HG03095 (cell line): ENCODE measurements around the gene FEZF1.

Source experiments
- ATAC-seq: cut with Tn5 transposase; IDR thresholded peaks from one replicate; pipeline ENCODE4 v1.9.1; 2021; ENCODE audit warnings: moderate library complexity; ENCODE audit not compliant: unreplicated experiment

The FEZF1 gene

DNA sequence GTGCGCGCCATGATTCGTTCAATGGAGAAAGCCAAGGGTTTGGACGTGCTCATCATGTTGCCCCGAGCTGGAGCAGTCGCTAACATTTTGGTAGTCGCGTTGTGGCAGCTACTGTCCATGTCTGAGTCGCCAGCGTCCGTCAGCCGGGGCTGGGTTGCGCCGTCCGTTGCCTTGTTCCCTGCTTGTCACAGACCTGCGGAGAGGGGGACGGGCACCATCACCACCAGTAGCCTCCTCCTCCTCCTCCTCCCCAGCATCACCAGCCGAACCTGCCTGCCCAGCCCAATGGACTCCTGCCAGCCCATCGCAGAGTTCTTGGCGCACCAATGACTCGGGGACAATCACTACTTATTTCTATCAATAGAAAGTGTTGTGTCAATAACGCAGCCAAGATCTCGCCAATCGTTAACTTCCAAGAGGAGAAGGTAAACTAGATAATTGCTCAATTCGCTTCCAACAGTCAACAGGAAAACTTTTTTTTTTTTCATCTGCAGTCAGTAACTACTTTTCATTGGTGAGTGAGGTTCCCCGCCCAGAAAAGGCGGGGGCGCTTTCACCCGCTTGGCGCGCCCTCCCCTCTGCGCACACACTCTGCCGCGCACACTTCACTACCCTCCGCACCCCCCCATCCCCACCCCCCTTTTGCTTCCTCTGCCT lies at the start of gene FEZF1:
FEZF1 (minus strand) TSS at position 432 of the 657 bp plus-strand sequence; CDS start at position 119, 313 bp downstream.
- no peak for ATAC-seq

DNA sequence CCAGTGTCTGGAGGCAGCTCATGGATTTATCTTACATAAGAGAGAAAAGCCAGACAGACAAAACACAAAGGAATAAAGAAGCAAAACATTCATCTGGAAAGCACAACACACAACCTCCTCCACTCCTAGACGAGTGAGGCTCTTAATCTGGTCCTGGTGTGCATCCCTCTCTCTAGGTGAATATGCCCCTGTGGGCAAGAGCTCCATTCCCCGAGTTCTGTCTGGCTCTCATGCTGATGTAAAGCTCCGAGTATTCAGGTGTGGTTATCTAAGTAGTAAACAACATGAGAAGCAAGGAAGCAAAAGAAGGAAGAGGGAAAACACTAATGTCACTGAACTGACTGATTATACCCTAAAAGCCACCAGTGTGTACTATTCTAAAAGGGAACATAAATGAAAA lies 47.9 kb upstream of the FEZF1 start:
- ATAC-seq: no peak

DNA sequence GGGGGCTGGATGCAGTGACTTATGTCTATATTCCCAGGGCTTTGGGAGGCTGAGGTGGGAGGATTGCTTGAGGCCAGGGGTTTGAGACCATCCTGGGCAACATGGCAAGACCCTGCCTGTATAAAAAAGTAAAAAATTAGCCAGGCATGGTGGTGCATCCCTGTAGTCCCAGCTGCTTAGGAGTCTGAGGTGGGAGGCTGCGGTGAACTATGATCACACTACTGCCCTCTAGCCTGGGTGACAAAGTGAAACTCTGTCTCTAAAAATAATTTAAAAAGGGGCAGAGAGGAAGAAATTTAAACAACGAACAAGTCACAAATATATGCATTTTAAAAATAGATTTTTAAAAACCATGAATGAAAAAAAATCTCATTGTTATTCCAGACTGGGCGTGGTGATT lies 46.2 kb upstream of the FEZF1 start:
- ATAC-seq: no peak

- ATAC-seq: no peak
Measured at GRCh38 chr7:122344303-122344620, 39.7 kb upstream of the FEZF1 start.

DNA sequence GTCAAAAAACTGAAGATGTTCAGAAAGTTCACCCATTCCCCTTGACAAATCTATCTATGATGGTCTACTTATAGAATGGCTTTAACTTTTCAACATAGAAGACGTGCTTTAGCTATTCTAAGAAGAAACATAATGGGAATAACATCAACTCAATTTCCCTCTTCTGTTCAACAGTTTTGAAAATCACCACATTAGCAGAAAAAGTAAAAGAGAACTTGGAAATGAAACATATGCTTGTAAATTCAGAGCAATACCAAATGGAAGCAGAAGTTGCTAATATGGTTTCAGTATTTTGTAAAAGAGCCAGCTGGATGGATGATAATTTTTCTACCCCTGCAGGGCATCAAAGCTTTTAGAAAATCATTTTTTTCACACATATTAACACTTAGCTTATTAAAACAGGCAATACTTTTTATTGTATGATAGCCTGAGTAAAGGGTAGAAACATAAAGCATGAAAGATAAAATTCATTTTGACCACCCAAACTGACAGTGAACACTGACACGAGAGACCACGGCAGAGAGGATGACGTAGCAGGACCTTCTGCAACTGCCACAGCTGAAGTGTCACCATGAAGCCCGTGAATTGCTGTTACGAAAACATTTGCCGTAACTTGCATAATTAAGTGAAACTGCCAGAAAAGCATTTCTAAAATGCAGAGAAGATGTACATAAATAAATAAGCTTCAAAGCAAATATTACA lies 39.2 kb upstream of the FEZF1 start:
- no peak for ATAC-seq

DNA sequence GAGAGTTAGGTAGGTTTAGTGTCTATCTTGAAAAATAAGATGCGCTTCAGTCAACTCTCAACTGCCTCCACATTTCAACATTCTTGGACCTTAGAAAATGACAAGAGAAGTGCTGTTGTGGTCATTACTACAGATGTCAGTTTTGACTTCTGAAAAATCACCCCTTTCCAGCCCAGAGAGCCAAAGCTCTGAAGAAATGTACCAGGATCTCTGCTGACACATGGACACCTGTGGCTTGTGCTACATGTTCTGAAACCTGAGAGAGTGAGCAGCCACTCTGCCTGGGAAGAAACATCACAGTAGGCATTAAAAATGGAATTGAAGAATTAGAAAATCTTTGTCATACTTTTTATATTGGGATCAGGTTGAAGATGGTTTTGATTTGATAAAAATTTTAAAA lies 35.9 kb upstream of the FEZF1 start:
- ATAC-seq: no peak

DNA sequence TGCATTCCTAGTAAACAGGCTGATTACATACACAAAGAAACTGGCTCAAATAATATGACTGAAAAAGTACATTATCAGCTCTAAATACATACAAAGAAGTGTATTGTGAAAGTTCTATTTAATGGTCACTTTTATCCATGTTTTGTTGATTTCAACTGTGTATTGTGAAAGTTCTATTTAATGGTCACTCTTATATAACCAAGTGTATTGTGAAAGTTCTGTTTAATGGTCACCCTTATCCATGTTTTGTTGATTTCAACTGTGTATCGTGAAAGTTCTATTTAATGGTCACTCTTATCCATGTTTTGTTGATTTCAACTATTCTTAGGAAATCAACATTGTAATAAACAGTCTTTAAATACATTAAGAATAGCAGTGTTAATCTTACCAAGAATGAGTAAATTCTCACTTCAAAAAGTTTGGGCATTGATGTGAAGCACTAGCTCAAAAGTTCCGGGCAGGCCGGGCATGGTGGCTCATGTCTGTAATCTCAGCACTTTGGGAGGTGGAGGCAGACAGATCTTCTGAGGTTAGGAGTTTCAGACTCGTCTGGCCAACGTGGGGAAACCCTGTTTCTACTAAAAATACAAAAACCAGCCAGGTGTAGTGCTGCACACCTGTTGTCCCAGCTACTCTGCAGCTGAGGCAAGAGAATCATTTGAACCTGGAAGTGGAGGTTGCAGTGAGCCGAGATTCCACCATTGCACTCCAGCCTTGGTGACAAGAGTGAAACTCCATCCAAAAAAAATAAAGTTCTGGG lies 34.8 kb upstream of the FEZF1 start:
- ATAC-seq: no peak

DNA sequence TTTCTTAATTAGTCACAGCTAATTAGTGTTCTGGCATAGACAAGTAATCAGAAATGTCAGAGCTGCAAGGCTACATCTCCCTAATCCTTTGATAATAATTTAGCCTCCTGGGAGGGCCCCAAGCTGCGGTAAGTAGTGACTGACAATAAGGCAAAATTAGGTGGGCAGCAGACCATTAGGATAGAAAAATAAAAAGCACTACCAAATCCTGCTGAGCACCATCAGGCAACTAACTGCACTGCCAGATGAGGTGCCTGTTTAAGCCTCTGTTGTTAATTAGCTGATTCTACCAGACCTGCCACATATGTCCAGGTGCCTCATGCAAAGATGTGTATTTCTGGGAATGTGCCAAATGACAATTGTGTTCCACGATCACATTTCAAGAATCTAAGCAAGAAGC lies 32.5 kb upstream of the FEZF1 start:
- ATAC-seq: no peak

- no peak for ATAC-seq
Measured at GRCh38 chr7:122329145-122329802, 24.7 kb upstream of the FEZF1 start.

DNA sequence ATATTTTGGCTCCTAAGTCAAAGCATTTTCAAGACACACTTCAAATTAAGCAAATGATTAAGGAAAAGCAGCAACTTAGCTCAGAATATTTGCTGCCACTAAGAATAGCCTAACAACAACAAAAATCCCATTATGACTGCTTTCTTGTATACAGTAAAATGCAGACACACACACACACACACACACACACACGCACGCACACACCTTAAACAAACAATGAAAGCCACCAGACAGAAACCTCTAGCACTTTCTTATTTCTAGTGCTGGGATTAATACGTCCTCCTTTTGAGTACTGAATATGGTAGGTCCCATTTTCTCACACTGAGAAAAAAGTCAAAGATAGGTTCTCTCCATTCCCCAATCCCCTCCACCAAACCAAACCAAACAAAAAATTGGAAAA lies 23.4 kb upstream of the FEZF1 start:
- no peak for ATAC-seq

GRCh38 chr7:122316467-122317388 lies 12.2 kb upstream of the FEZF1 start:
- ATAC-seq: no peak

GRCh38 chr7:122315507-122316466 lies 11.2 kb upstream of the FEZF1 start:
- no peak for ATAC-seq

- no peak for ATAC-seq
Measured at GRCh38 chr7:122314284-122314683, 9.7 kb upstream of the FEZF1 start.

GRCh38 chr7:122312789-122313188 lies 8.2 kb upstream of the FEZF1 start:
- no peak for ATAC-seq

DNA sequence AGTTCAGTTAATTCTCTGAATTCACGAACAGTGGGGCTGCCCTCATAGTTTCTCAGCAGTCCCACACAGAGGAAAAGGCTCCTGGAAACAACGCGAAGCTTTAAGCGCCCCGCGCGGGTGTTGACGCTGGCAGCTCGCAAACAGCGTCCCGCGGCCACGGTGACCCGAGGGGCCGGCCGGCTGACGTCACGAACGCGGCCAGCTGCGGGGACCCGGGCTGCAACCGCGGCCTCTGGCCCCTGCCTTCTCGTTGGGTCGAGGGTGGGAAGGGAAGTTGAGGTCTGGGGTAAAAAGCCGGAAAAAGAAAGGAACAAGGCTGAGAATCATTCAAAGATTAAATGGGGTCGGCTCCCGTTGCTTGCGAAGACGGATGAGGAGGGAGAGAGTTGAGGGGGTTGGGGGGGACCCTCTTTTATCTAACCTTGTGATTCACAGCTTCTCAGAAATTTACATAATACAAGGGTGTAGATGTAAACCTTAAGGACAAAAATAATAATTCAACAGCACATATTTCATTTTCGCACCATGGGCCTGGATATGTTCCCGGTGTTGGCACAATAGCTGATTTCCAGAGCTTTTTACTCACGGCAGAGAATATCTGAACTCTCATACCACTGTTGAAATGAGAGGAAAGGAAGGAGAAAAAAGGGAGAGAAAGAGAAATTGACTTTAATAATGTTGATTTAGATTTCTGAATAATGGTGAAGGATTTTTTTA lies 7.3 kb upstream of the FEZF1 start:
- ATAC-seq: no peak

DNA sequence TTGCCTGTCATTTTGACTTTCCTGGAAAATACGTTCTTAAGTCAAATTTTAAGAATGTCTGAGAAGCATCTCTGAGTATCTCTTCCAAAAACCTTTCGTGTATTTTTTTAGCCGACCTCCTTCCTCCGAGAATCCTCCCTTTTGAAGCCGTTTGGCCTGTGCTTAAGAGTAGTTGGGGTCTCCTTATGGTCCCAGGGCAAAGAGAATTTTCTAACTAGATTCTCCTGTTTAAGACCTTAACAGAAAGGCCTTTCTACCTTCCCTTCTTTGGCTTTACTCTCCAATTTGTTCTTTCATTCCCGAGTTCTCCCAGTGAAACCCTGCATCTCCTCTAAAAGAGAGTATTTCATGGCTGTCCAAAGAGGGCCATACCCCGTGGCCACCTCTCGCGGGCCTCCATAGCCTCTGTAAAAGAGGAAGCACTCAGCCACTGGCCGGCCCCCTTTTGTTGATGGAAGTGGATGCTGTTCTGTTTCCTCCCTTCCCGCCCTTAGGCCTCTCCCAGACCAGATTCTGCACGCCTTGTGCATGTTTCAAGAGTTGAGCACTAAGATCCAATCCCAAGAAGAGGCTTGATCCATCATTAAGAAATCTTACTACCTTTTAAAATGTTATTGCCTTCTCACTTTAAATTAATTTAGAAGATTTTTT lies 6.6 kb upstream of the FEZF1 start:
- ATAC-seq: no peak

DNA sequence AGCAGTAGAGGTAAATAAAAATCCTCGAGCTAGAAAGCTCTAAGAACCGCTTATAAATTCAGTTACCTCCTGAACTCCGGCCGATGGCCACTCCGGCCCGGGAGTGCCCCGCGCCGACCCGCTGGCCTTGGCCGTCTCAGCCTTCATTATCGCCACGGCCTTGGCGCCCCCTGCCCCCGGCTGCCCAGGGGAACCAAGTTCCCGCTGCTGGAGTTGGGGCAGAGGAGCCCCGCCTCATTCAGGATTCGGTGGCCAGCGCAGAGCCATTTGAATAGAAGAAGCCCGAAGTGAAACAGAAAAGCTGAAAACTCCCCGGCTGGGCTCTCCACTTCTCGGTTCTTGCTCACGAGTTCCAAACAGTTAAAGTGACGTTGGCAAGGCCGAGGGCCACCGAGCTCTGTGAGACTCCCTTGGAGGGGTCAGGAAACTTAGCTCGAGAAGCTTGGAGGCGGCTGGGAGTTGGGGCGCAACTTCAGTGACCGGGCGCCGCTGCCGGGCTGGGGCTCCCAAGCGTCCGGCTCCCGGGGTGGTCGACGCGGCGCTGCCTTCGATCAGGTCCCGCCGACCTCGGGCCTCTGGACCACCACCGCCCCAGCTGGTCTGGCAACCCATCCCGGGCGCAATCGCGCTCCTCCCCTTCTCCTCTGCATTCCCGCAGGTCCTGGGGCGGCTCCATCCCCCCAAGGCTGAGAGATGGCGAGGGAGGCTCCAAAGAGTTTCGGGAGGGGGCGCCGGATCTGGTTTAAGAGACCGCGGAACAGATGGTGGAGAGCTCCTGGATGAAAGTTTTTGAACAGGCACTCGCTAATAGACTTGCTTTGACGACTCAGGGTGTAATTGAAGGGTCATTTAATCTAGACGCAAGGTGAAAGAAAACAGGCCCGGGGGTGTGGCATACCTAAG lies 5.8 kb upstream of the FEZF1 start:
- ATAC-seq: no peak
